Liver (tissue), 3 donors: ENCODE data around the gene GRK3.

Experiments
- EGR1 ChIP-seq, 2 donors: IDR thresholded peaks; 2 replicates each; pipeline ENCODE4 v1.6.1; 2016 to 2018; ENCODE audit warnings: antibody characterized with exemption in 2 of 2, low read depth in 2 of 2
- FOXA1 ChIP-seq: IDR thresholded peaks from 2 replicates; pipeline ENCODE4 v1.6.1; 2016; ENCODE audit warnings: antibody characterized with exemption
- GABPA ChIP-seq, 2 donors: IDR thresholded peaks in 1 of 2; conservative IDR thresholded peaks in 1 of 2; 2 replicates each; pipeline ENCODE4 v1.6.1; 2016; ENCODE audit warnings: antibody characterized with exemption in 2 of 2, mild to moderate bottlenecking in 1 of 2, moderate library complexity in 1 of 2
- HNF4G ChIP-seq: IDR thresholded peaks from 2 replicates; pipeline ENCODE4 v1.6.1; 2016; ENCODE audit warnings: antibody characterized with exemption
- JUND ChIP-seq, 2 donors: IDR thresholded peaks; 2 replicates each; pipeline ENCODE4 v1.6.1; 2016; ENCODE audit warnings: antibody characterized with exemption in 2 of 2
- MAX ChIP-seq: IDR thresholded peaks from 2 replicates; pipeline ENCODE4 v1.6.1; 2016; ENCODE audit warnings: antibody characterized with exemption
- RAD21 ChIP-seq, 2 donors: IDR thresholded peaks; 2 replicates each; pipeline ENCODE4 v1.6.1; 2016; ENCODE audit warnings: antibody characterized with exemption in 2 of 2, mild to moderate bottlenecking in 2 of 2
- RXRA ChIP-seq, 2 donors: IDR thresholded peaks; 2 replicates each; pipeline ENCODE4 v1.6.1; 2017 to 2018; ENCODE audit warnings: antibody characterized with exemption in 2 of 2, mild to moderate bottlenecking in 1 of 2
- SP1 ChIP-seq: IDR thresholded peaks from 2 replicates; pipeline ENCODE4 v1.6.1; 2018; ENCODE audit warnings: antibody characterized with exemption, mild to moderate bottlenecking
- TAF1 ChIP-seq: conservative IDR thresholded peaks from 2 replicates; pipeline ENCODE4 v1.6.1; 2016; ENCODE audit warnings: antibody characterized with exemption, mild to moderate bottlenecking
- YY1 ChIP-seq: IDR thresholded peaks from 2 replicates; pipeline ENCODE4 v1.6.1; 2016; ENCODE audit warnings: antibody characterized with exemption, mild to moderate bottlenecking
- TF ChIP-seq, protein P1 (sequence below): fragments of 150-350 bp; IDR thresholded peaks from 2 replicates; pipeline ENCODE4 v1.5.1; 2017; ENCODE audit warnings: improper control_type of control experiment, low read depth, low read length; ENCODE audit not compliant: missing input control
- TF ChIP-seq, protein P2 (sequence below): IDR thresholded peaks from 2 replicates; pipeline ENCODE4 v1.6.1; 2016; ENCODE audit warnings: antibody characterized with exemption, mild to moderate bottlenecking
- TF ChIP-seq, protein P3 (sequence below): IDR thresholded peaks from 2 replicates; pipeline ENCODE4 v1.6.1; 2016; ENCODE audit warnings: antibody characterized with exemption
- donor health status: healthy.
- donor health status: healthy.

GRCh38 chr22:25753252-25753651 lies 188.8 kb downstream of the GRK3 start:
- no peak for TF ChIP-seq MAX
- no peak for TF ChIP-seq RAD21 (IDR thresholded peaks at IDR 0.05)
- no peak for TF ChIP-seq JUND (IDR thresholded peaks at IDR 0.05)
- TF ChIP-seq, protein P1, sequence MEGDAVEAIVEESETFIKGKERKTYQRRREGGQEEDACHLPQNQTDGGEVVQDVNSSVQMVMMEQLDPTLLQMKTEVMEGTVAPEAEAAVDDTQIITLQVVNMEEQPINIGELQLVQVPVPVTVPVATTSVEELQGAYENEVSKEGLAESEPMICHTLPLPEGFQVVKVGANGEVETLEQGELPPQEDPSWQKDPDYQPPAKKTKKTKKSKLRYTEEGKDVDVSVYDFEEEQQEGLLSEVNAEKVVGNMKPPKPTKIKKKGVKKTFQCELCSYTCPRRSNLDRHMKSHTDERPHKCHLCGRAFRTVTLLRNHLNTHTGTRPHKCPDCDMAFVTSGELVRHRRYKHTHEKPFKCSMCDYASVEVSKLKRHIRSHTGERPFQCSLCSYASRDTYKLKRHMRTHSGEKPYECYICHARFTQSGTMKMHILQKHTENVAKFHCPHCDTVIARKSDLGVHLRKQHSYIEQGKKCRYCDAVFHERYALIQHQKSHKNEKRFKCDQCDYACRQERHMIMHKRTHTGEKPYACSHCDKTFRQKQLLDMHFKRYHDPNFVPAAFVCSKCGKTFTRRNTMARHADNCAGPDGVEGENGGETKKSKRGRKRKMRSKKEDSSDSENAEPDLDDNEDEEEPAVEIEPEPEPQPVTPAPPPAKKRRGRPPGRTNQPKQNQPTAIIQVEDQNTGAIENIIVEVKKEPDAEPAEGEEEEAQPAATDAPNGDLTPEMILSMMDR: no peak
- TF ChIP-seq, protein P2, sequence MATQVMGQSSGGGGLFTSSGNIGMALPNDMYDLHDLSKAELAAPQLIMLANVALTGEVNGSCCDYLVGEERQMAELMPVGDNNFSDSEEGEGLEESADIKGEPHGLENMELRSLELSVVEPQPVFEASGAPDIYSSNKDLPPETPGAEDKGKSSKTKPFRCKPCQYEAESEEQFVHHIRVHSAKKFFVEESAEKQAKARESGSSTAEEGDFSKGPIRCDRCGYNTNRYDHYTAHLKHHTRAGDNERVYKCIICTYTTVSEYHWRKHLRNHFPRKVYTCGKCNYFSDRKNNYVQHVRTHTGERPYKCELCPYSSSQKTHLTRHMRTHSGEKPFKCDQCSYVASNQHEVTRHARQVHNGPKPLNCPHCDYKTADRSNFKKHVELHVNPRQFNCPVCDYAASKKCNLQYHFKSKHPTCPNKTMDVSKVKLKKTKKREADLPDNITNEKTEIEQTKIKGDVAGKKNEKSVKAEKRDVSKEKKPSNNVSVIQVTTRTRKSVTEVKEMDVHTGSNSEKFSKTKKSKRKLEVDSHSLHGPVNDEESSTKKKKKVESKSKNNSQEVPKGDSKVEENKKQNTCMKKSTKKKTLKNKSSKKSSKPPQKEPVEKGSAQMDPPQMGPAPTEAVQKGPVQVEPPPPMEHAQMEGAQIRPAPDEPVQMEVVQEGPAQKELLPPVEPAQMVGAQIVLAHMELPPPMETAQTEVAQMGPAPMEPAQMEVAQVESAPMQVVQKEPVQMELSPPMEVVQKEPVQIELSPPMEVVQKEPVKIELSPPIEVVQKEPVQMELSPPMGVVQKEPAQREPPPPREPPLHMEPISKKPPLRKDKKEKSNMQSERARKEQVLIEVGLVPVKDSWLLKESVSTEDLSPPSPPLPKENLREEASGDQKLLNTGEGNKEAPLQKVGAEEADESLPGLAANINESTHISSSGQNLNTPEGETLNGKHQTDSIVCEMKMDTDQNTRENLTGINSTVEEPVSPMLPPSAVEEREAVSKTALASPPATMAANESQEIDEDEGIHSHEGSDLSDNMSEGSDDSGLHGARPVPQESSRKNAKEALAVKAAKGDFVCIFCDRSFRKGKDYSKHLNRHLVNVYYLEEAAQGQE: no peak
- TF ChIP-seq GABPA (IDR thresholded peaks at IDR 0.05 in 1 of 2, conservative IDR thresholded peaks at IDR 0.05 in 1 of 2): no peak
- TF ChIP-seq TAF1: no peak
- no peak for TF ChIP-seq RXRA (IDR thresholded peaks at IDR 0.05)
- no peak for TF ChIP-seq FOXA1
- no peak for TF ChIP-seq YY1
- no peak for TF ChIP-seq HNF4G
- no peak for TF ChIP-seq SP1
- no peak for TF ChIP-seq EGR1 (IDR thresholded peaks at IDR 0.05; ENCODE audit: low read depth in 2 of 2)
- TF ChIP-seq, protein P3, sequence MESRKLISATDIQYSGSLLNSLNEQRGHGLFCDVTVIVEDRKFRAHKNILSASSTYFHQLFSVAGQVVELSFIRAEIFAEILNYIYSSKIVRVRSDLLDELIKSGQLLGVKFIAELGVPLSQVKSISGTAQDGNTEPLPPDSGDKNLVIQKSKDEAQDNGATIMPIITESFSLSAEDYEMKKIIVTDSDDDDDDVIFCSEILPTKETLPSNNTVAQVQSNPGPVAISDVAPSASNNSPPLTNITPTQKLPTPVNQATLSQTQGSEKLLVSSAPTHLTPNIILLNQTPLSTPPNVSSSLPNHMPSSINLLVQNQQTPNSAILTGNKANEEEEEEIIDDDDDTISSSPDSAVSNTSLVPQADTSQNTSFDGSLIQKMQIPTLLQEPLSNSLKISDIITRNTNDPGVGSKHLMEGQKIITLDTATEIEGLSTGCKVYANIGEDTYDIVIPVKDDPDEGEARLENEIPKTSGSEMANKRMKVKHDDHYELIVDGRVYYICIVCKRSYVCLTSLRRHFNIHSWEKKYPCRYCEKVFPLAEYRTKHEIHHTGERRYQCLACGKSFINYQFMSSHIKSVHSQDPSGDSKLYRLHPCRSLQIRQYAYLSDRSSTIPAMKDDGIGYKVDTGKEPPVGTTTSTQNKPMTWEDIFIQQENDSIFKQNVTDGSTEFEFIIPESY: no peak
